ENCODE results near the gene RASSF4.

- TF ChIP-seq CTCF (conservative IDR thresholded peaks at IDR 0.05) (no peak), ZFX (IDR thresholded peaks at IDR 0.05) (no peak)
These were observed 30.1 kb downstream of the RASSF4 start for GRCh38 chr10:44989597-44990301.

All from C4-2B (cell line).